HAP-1 (cell line): ENCODE data around the gene GABPB1.
A peak's percentile ranks its signal among the peaks of the same experiment; 100 is the strongest.
"Not testable (repeated sequence)": the region's sequence is repeated elsewhere in the genome, so short reads cannot be mapped to it uniquely, and the experiment has no call there.

Experiments
- DNase-seq, 2 experiments: peaks; one replicate each; pipeline ENCODE4 v3.0.0-alpha.2; 2016 to 2020; ENCODE audit warnings: low spot score in 2 of 2
- H3K27me3 ChIP-seq: fragments of 250-450 bp; sonication (Bioruptor Pico); 2 replicates; pipeline ENCODE4 v1.5.1; 2020; ENCODE audit warnings: low read depth, mild to moderate bottlenecking, moderate library complexity
- H3K36me3 ChIP-seq: fragments of 250-450 bp; sonication (Bioruptor Pico); replicated peaks from 2 replicates; pipeline ENCODE4 v1.5.1; 2020; ENCODE audit warnings: mild to moderate bottlenecking
- H3K4me1 ChIP-seq: fragments of 250-450 bp; sonication (Bioruptor Pico); 2 replicates; pipeline ENCODE4 v1.5.1; 2020; ENCODE audit warnings: mild to moderate bottlenecking
- H3K4me3 ChIP-seq: fragments of 250-450 bp; sonication (Bioruptor Pico); 2 replicates; pipeline ENCODE4 v1.5.1; 2020; ENCODE audit warnings: mild to moderate bottlenecking, moderate library complexity
- H3K9me3 ChIP-seq: fragments of 250-450 bp; sonication (Bioruptor Pico); 2 replicates; pipeline ENCODE4 v1.5.1; 2020; ENCODE audit warnings: mild to moderate bottlenecking, moderate library complexity
- in situ Hi-C: fragments of 300-500 bp; cut with MboI; formaldehyde crosslinking; loops from 3 replicates; pipeline ENCODE4 v1.14.3; 2020; ENCODE audit warnings: low sequenced_read_pairs, inconsistent platforms, mixed read lengths

GABPB1 gene

GRCh38 chr15:50354838-50355618, at the start of gene GABPB1:
Gene GABPB1 (minus strand): TSS chr15:50355198. CDS start chr15:50309798, 45,400 bp downstream.
- DNase-seq = peak; percentile 81 to 89
- no peaks in the 10 kb centered on the region for H3K9me3 ChIP-seq
- peaks cover 30% of the 10 kb centered on the region for H3K36me3 ChIP-seq
- peaks cover 4% of the 10 kb centered on the region; the same call in 1 of the 2 replicates for H3K4me1 ChIP-seq
- peak within 1 kb of the TSS; percentile 89 for H3K4me3 ChIP-seq
- no peaks in the 10 kb centered on the region for H3K27me3 ChIP-seq
- in situ Hi-C loops = no loop called here

GRCh38 chr15:50391561-50391960, 36.6 kb upstream of the GABPB1 start:
- in situ Hi-C loops, DNase-seq, H3K4me3 ChIP-seq, H3K36me3 ChIP-seq, H3K4me1 ChIP-seq, H3K9me3 ChIP-seq, H3K27me3 ChIP-seq: not testable (repeated sequence)

GRCh38 chr15:50390554-50391264, 35.7 kb upstream of the GABPB1 start:
- H3K9me3 ChIP-seq = no peaks in the 10 kb centered on the region
- H3K36me3 ChIP-seq = no peaks in the 10 kb centered on the region
- H3K4me3 ChIP-seq = no peak overlapping the region
- no peaks in the 10 kb centered on the region for H3K27me3 ChIP-seq
- no peak for DNase-seq
- no peaks in the 10 kb centered on the region for H3K4me1 ChIP-seq
- in situ Hi-C loops = no loop called here

GRCh38 chr15:50382408-50382807, 27.4 kb upstream of the GABPB1 start:
- in situ Hi-C loops, H3K27me3 ChIP-seq, DNase-seq, H3K36me3 ChIP-seq, H3K4me1 ChIP-seq, H3K9me3 ChIP-seq, H3K4me3 ChIP-seq: not testable (repeated sequence)

- DNase-seq = no peak
- Histone ChIP-seq H3K36me3 (no peaks in the 10 kb centered on the region), H3K9me3 (no peaks in the 10 kb centered on the region), H3K4me3 (no peak overlapping the region), H3K27me3 (0 out of 2 replicates have a peak, but pooled peaks cover 2% of the 10 kb centered on the region), H3K4me1 (peaks cover 4% of the 10 kb centered on the region)
- in situ Hi-C loops = no loop called here
These were observed 26.4 kb upstream of the GABPB1 start for GRCh38 chr15:50381438-50381837.

- no peaks in the 10 kb centered on the region for H3K36me3 ChIP-seq
- DNase-seq = no peak
- no peak overlapping the region for H3K4me3 ChIP-seq
- no peaks in the 10 kb centered on the region for H3K9me3 ChIP-seq
- H3K4me1 ChIP-seq = peaks cover 4% of the 10 kb centered on the region
- 0 out of 2 replicates have a peak, but pooled peaks cover 2% of the 10 kb centered on the region for H3K27me3 ChIP-seq
- in situ Hi-C loops = no loop called here
These were observed 25.1 kb upstream of the GABPB1 start for GRCh38 chr15:50380089-50380488.

- DNase-seq, in situ Hi-C loops, H3K4me1 ChIP-seq, H3K4me3 ChIP-seq, H3K9me3 ChIP-seq, H3K27me3 ChIP-seq, H3K36me3 ChIP-seq: not testable (repeated sequence)
These were observed 24.4 kb upstream of the GABPB1 start for GRCh38 chr15:50379413-50379812.

GRCh38 chr15:50378776-50379175, 23.8 kb upstream of the GABPB1 start:
- no peak for DNase-seq
- Histone ChIP-seq H3K9me3 (no peaks in the 10 kb centered on the region), H3K27me3 (0 out of 2 replicates have a peak, but pooled peaks cover 2% of the 10 kb centered on the region), H3K36me3 (no peaks in the 10 kb centered on the region), H3K4me1 (peaks cover 4% of the 10 kb centered on the region), H3K4me3 (no peak overlapping the region)
- in situ Hi-C loops = no loop called here

GRCh38 chr15:50377867-50378751, 23.1 kb upstream of the GABPB1 start:
- no peaks in the 10 kb centered on the region for H3K36me3 ChIP-seq
- in situ Hi-C loops = no loop called here
- 0 out of 2 replicates have a peak, but pooled peaks cover 2% of the 10 kb centered on the region for H3K27me3 ChIP-seq
- H3K4me1 ChIP-seq = peaks cover 4% of the 10 kb centered on the region
- no peaks in the 10 kb centered on the region for H3K9me3 ChIP-seq
- no peak for DNase-seq
- H3K4me3 ChIP-seq = no peak overlapping the region

- H3K27me3 ChIP-seq, H3K4me3 ChIP-seq, DNase-seq, H3K9me3 ChIP-seq, in situ Hi-C loops, H3K4me1 ChIP-seq: not testable (repeated sequence)
- H3K36me3 ChIP-seq = peaks cover 31% of the 10 kb centered on the region
These were observed 14.6 kb upstream of the GABPB1 start for GRCh38 chr15:50369564-50369963.

GRCh38 chr15:50365971-50366370, 11.0 kb upstream of the GABPB1 start:
- Histone ChIP-seq H3K4me3 (no peak overlapping the region), H3K4me1 (no peaks in the 10 kb centered on the region), H3K36me3 (peaks cover 62% of the 10 kb centered on the region), H3K9me3 (no peaks in the 10 kb centered on the region), H3K27me3 (no peaks in the 10 kb centered on the region)
- in situ Hi-C loops = no loop called here
- DNase-seq = no peak

- Histone ChIP-seq H3K9me3 (no peaks in the 10 kb centered on the region), H3K27me3 (no peaks in the 10 kb centered on the region), H3K36me3 (peaks cover 64% of the 10 kb centered on the region), H3K4me3 (no peak overlapping the region), H3K4me1 (no peaks in the 10 kb centered on the region)
- DNase-seq = no peak
- in situ Hi-C loops = no loop called here
These were observed 10.6 kb upstream of the GABPB1 start for GRCh38 chr15:50365570-50365969.

GRCh38 chr15:50363612-50364011, 8.6 kb upstream of the GABPB1 start:
- no peak overlapping the region for H3K4me3 ChIP-seq
- H3K4me1 ChIP-seq = no peaks in the 10 kb centered on the region
- DNase-seq = no peak
- H3K9me3 ChIP-seq = no peaks in the 10 kb centered on the region
- no peaks in the 10 kb centered on the region for H3K27me3 ChIP-seq
- in situ Hi-C loops = no loop called here
- peaks cover 80% of the 10 kb centered on the region for H3K36me3 ChIP-seq
